ENCODE data around the gene SREK1IP1. TPM values are rescaled to one million over a fixed set of nuclear protein-coding genes. Genes with fewer than 3 reads are reported as not detected.
A peak's percentile ranks its signal among the peaks of the same experiment; 100 is the strongest.

Gene SREK1IP1
- total RNA-seq, 1 experiment from 2014 or later, result 31.7 TPM

DNA sequence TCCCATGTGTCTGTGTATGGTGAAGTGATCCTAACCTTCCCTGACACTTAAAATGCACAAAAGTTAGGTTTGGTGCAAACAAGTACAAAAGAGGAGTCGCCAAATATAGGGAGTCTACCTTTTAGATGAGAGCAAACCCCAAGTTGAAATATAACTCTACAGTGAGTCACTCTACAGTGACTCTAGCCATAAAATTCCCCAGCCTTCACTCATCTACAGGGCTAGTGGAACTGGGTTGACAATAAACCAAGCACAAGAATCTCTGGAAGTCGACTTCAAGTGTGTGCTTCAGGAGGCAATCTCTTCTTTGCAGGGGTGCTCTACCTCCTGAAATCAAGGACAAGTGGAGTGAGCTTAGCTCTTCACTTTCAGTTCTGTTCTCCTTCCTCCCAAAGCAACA, 74.9 kb downstream of the SREK1IP1 start:
- peaks cover 57% of the 10 kb centered on the region for H3K27me3 ChIP-seq (replicated peaks; ENCODE audit: insufficient read depth, low read depth, low read length, poor library complexity)
- BruUV-seq (replicated peaks), result no TSS peak
- no peak overlapping the region for H3K27ac ChIP-seq (ENCODE audit: low read depth, low read length, poor library complexity, severe bottlenecking)
- CTCF ChIA-PET, result no interaction called here
- no peaks in the 10 kb centered on the region for H3K4me1 ChIP-seq (ENCODE audit: insufficient read depth, low read length, poor library complexity, severe bottlenecking)
- no peak for DNase-seq (ENCODE audit: low spot score)
- TF ChIP-seq CTCF (conservative IDR thresholded peaks at IDR 0.05; ENCODE audit: low read depth, low read length), result no peak
- TF ChIP-seq EZH2 (IDR thresholded peaks at IDR 0.05; ENCODE audit: borderline replicate concordance, low read depth, low read length, poor library complexity, severe bottlenecking), result no peak
- POLR2A ChIA-PET (ENCODE audit: low non-redundant PET), result no interaction called here
- no peaks in the 10 kb centered on the region for H3K9me3 ChIP-seq (ENCODE audit: low read depth, low read length, poor library complexity, severe bottlenecking)
- H3K4me3 ChIP-seq (ENCODE audit: low read depth, low read length, poor library complexity, severe bottlenecking), result no peak overlapping the region
- no peaks in the 10 kb centered on the region for H3K36me3 ChIP-seq (ENCODE audit: insufficient read depth, low read length, poor library complexity, severe bottlenecking)
- intact Hi-C loops (cut with micrococcal nuclease; ENCODE audit: unreplicated experiment), result no loop called here

GRCh38 chr5:64691291-64691690, 77.2 kb downstream of the SREK1IP1 start:
- CTCF ChIA-PET, result no interaction called here
- no TSS peak for BruUV-seq (replicated peaks)
- Histone ChIP-seq H3K27me3 (replicated peaks; ENCODE audit: insufficient read depth, low read depth, low read length, poor library complexity) (peaks cover 65% of the 10 kb centered on the region), H3K4me3 (ENCODE audit: low read depth, low read length, poor library complexity, severe bottlenecking) (peak overlapping the region; percentile 37), H3K27ac (ENCODE audit: low read depth, low read length, poor library complexity, severe bottlenecking) (no peak overlapping the region), H3K9me3 (ENCODE audit: low read depth, low read length, poor library complexity, severe bottlenecking) (no peaks in the 10 kb centered on the region), H3K4me1 (ENCODE audit: insufficient read depth, low read length, poor library complexity, severe bottlenecking) (no peaks in the 10 kb centered on the region), H3K36me3 (ENCODE audit: insufficient read depth, low read length, poor library complexity, severe bottlenecking) (no peaks in the 10 kb centered on the region)
- POLR2A ChIA-PET (ENCODE audit: low non-redundant PET), result interaction anchor here (0.9 kb wide), 1 partner anchor 300 kb away, joined by 4 read pairs; no protein-coding TSS in a partner anchor
- TF ChIP-seq EZH2 (IDR thresholded peaks at IDR 0.05; ENCODE audit: borderline replicate concordance, low read depth, low read length, poor library complexity, severe bottlenecking) (no peak), CTCF (conservative IDR thresholded peaks at IDR 0.05; ENCODE audit: low read depth, low read length) (no peak)
- intact Hi-C loops (cut with micrococcal nuclease; ENCODE audit: unreplicated experiment), result no loop called here
- no peak for DNase-seq (ENCODE audit: low spot score)

DNA sequence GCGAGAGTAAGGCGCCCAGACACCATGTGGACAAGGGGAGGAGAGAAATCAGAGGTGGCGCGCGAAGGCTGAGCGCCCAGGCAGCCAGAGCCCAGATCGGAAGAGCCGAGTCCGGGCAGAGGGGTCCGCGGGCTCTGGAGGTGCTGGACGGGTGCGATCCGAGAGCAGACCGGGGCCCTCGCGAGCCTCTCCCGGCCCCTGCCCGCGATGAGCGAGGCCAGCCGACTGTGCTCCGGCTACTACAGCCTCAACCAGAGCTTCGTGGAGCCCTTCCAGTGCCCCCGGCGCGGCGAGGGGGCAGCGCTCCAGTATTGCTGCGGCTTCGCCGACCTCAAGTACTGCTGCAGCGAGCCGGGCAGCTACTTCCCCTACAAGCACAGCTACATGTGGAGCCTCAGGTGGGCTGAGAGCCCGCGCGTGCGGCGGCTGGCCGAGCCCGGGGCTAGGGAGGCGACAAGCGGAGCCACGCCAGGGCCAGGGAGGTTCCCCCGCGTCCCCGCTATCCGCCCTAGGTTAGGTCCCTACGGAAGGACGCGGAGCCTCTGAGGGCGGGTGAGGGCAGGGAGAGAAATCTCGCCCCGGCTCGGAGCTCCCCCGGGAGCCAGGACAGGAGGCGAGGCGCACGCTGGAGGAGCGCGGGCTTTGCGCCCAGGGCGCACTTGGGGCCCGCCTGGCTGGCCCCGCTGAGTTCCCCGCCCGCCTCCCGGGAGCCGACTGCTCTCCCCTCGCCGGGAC, 77.9 kb downstream of the SREK1IP1 start, which contains the start of gene SHISAL2B:
TSS of gene SHISAL2B (plus strand) at position 87 of the 735 bp plus-strand sequence. CDS start at position 208, 121 bp downstream.
- no TSS peak for BruUV-seq (replicated peaks)
- TF ChIP-seq CTCF (conservative IDR thresholded peaks at IDR 0.05; ENCODE audit: low read depth, low read length) (no peak), EZH2 (IDR thresholded peaks at IDR 0.05; ENCODE audit: borderline replicate concordance, low read depth, low read length, poor library complexity, severe bottlenecking) (peak; percentile 69)
- Histone ChIP-seq H3K27me3 (replicated peaks; ENCODE audit: insufficient read depth, low read depth, low read length, poor library complexity) (peaks cover 65% of the 10 kb centered on the region), H3K27ac (ENCODE audit: low read depth, low read length, poor library complexity, severe bottlenecking) (no peak within 1 kb of the TSS), H3K36me3 (ENCODE audit: insufficient read depth, low read length, poor library complexity, severe bottlenecking) (no peaks in the 10 kb centered on the region), H3K4me3 (ENCODE audit: low read depth, low read length, poor library complexity, severe bottlenecking) (peak within 1 kb of the TSS; percentile 37), H3K9me3 (ENCODE audit: low read depth, low read length, poor library complexity, severe bottlenecking) (no peaks in the 10 kb centered on the region), H3K4me1 (ENCODE audit: insufficient read depth, low read length, poor library complexity, severe bottlenecking) (no peaks in the 10 kb centered on the region)
- ChIA-PET CTCF (no interaction called here), POLR2A (ENCODE audit: low non-redundant PET) (interaction anchor here (0.9 kb wide), 1 partner anchor 300 kb away, joined by 4 read pairs; no protein-coding TSS in a partner anchor)
- intact Hi-C loops (cut with micrococcal nuclease; ENCODE audit: unreplicated experiment), result no loop called here
- peak; percentile 26 for DNase-seq (ENCODE audit: low spot score)
